A673 (cell line): ENCODE measurements around the gene ZNF37A. TPM values are rescaled to one million over a fixed set of nuclear protein-coding genes. Genes with fewer than 3 reads are reported as not detected.

ENCODE experiments used
- Bru-seq: library from RNA; stranded (reverse); fragments of 400-500 nt; gene quantifications from one replicate; lab custom pipeline; 2021; lab: Mats Ljungman, UMichigan
- BruChase-seq, 2 experiments: library from RNA; stranded (reverse); fragments of 400-500 nt; gene quantifications; one replicate each; lab custom pipeline; 2021; lab: Mats Ljungman, UMichigan
- BruUV-seq: library from RNA; stranded (reverse); fragments of 400-500 nt; replicated peaks from 2 replicates; lab custom pipeline; 2021; lab: Mats Ljungman, UMichigan
- CTCF ChIA-PET: fragments of 300-600 bp; sonication (Branson Sonifier 250); formaldehyde crosslinking; loops from one replicate; lab custom pipeline; 2022; ENCODE audit warnings: antibody characterized with exemption; lab: Charles Lee
- POLR2A ChIA-PET: fragments of 300-600 bp; sonication (Branson Sonifier 250); formaldehyde crosslinking; loops from one replicate; lab custom pipeline; 2022; ENCODE audit warnings: antibody characterized with exemption; ENCODE audit not compliant: low non-redundant PET; lab: Charles Lee
- DNase-seq: peaks from one replicate; pipeline ENCODE4 v3.0.0-alpha.2; 2015; ENCODE audit warnings: low spot score
- H3K27ac ChIP-seq: fragments of 200-600 bp; sonication (generic); 2 replicates; pipeline ENCODE4 v1.5.1; 2016; ENCODE audit warnings: mixed run types, low read depth, mild to moderate bottlenecking, mixed read lengths, antibody characterized with exemption, low read length; ENCODE audit not compliant: poor library complexity, severe bottlenecking
- H3K27me3 ChIP-seq: fragments of 200-600 bp; sonication (generic); replicated peaks from 2 replicates; pipeline ENCODE4 v1.6.1; 2017; ENCODE audit warnings: mixed run types, low read depth, mild to moderate bottlenecking, mixed read lengths, antibody characterized with exemption, low read length; ENCODE audit not compliant: insufficient read depth, poor library complexity
- H3K36me3 ChIP-seq: fragments of 200-600 bp; sonication (generic); 2 replicates; pipeline ENCODE4 v1.6.1; 2016; ENCODE audit warnings: mixed run types, mild to moderate bottlenecking, mixed read lengths, antibody characterized with exemption, low read length; ENCODE audit not compliant: insufficient read depth, poor library complexity, severe bottlenecking
- H3K4me1 ChIP-seq: fragments of 200-600 bp; sonication (generic); 2 replicates; pipeline ENCODE4 v1.6.1; 2017; ENCODE audit warnings: mixed run types, mild to moderate bottlenecking, mixed read lengths, antibody characterized with exemption, low read length; ENCODE audit not compliant: insufficient read depth, poor library complexity, severe bottlenecking
- H3K4me3 ChIP-seq: fragments of 200-600 bp; sonication (generic); 2 replicates; pipeline ENCODE4 v1.5.1; 2016; ENCODE audit warnings: low read depth, mixed run types, mild to moderate bottlenecking, mixed read lengths, low read length; ENCODE audit not compliant: poor library complexity, severe bottlenecking
- H3K9me3 ChIP-seq: fragments of 200-600 bp; sonication (generic); 2 replicates; pipeline ENCODE4 v1.6.1; 2016; ENCODE audit warnings: mixed run types, low read depth, mild to moderate bottlenecking, mixed read lengths, antibody characterized with exemption, low read length; ENCODE audit not compliant: poor library complexity, severe bottlenecking
- CTCF ChIP-seq: fragments of 300-800, 200-600 bp; sonication (generic); conservative IDR thresholded peaks from 2 replicates; pipeline ENCODE4 v1.5.1; 2017; ENCODE audit warnings: low read depth, mild to moderate bottlenecking, antibody characterized with exemption, low read length, moderate library complexity, mixed read lengths
- EZH2 ChIP-seq: fragments of 200-600 bp; sonication (generic); IDR thresholded peaks from 2 replicates; pipeline ENCODE4 v1.6.1; 2017; ENCODE audit warnings: borderline replicate concordance, low read depth, mild to moderate bottlenecking, mixed read lengths, antibody characterized with exemption, low read length; ENCODE audit not compliant: poor library complexity, severe bottlenecking
- intact Hi-C: fragments of 100-400 bp; cut with micrococcal nuclease; formaldehyde crosslinking; loops from one replicate; pipeline ENCODE4 v1.10.0; 2022; ENCODE audit not compliant: unreplicated experiment
- long read RNA-seq: library from polyadenylated mRNA; stranded (forward); transcript quantifications from one replicate; pipeline ENCODE4 v2.0.0, GENCODE V29; 2022
- total RNA-seq: library from RNA; stranded (reverse); gene quantifications from 2 replicates; pipeline ENCODE4 v1.2.3, GENCODE V29; 2021

Gene ZNF37A
- total RNA-seq (19.0 and 20.4 TPM in 2 replicates), Bru-seq, nascent RNA (percentile 85 among the genes with signal in this experiment), BruChase-seq, experiment 1, labeled RNA remaining after a 2-hour chase (percentile 96 among the genes with signal in this experiment), BruChase-seq, experiment 2, labeled RNA remaining after a 6-hour chase (percentile 97 among the genes with signal in this experiment)
- long read RNA-seq, partial matches to known transcripts = 2 of 7 reads
- long read RNA-seq, other reads (novel, unspliced or antisense) = 5 of 7 reads

GRCh38 chr10:38094158-38094926 lies at the start of gene ZNF37A:
Gene ZNF37A, plus strand, starts transcription at chr10:38094337. Its CDS starts 2,281 bp downstream, at chr10:38096618.
- CTCF ChIA-PET = no interaction called here
- BruUV-seq = no TSS peak
- Histone ChIP-seq H3K4me3 (peak within 1 kb of the TSS; percentile 90), H3K9me3 (no peaks in the 10 kb centered on the region), H3K27ac (peak within 1 kb of the TSS; percentile 86), H3K27me3 (no peaks in the 10 kb centered on the region), H3K36me3 (peaks cover 39% of the 10 kb centered on the region), H3K4me1 (no peaks in the 10 kb centered on the region)
- peak; percentile 98 for DNase-seq
- intact Hi-C loops = loop anchor here (2.0 kb wide), 1 partner anchor 84 kb away; the partner anchor contains the start of gene ZNF33A
- TF ChIP-seq EZH2 (no peak), CTCF (no peak)
- POLR2A ChIA-PET = no interaction called here

DNA sequence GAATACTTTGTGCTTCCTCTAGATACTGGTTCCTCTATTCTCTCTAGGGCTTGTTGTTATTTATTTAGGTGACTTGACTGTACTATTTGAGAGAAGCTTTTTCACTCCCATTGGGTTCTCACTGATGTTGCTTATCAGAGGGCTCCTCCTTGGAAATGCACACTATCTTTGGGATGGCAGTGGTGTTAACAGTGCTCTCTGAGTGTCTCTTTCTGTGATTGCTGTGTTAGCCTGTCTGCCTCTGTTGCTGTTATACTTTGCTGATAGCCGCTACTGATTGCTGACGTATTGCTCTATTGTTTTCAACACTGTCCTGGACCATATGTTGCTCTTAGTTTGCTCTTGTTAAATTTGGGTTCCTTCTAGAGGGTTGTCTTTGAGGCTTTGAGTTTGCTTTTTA lies 49.0 kb upstream of the ZNF37A start:
- Histone ChIP-seq H3K27me3 (no peaks in the 10 kb centered on the region), H3K4me3 (no peak overlapping the region), H3K4me1 (no peaks in the 10 kb centered on the region), H3K9me3 (no peaks in the 10 kb centered on the region), H3K36me3 (no peaks in the 10 kb centered on the region), H3K27ac (no peak overlapping the region)
- ChIA-PET POLR2A (no interaction called here), CTCF (no interaction called here)
- no peak for DNase-seq
- intact Hi-C loops = no loop called here
- BruUV-seq = no TSS peak
- TF ChIP-seq EZH2 (no peak), CTCF (no peak)

GRCh38 chr10:38047666-38048065 lies 46.5 kb upstream of the ZNF37A start:
- BruUV-seq = no TSS peak
- TF ChIP-seq EZH2 = no peak
- TF ChIP-seq CTCF = no peak

More at GRCh38 chr10:38047666-38048065, 46.5 kb upstream of the ZNF37A start:
- Histone ChIP-seq H3K4me3 (no peak overlapping the region), H3K9me3 (no peaks in the 10 kb centered on the region), H3K36me3 (no peaks in the 10 kb centered on the region), H3K4me1 (no peaks in the 10 kb centered on the region), H3K27me3 (no peaks in the 10 kb centered on the region), H3K27ac (no peak overlapping the region)
- no peak for DNase-seq
- POLR2A ChIA-PET = no interaction called here
- CTCF ChIA-PET = no interaction called here
- intact Hi-C loops = no loop called here
